Measurements from ENCODE around the gene CTSD. TPM values are rescaled to one million over a fixed set of nuclear protein-coding genes. Genes with fewer than 3 reads are reported as not detected.

Gene CTSD
- total and polyA plus RNA-seq, 8 donors = 115 to 590 (median 257) TPM

DNA sequence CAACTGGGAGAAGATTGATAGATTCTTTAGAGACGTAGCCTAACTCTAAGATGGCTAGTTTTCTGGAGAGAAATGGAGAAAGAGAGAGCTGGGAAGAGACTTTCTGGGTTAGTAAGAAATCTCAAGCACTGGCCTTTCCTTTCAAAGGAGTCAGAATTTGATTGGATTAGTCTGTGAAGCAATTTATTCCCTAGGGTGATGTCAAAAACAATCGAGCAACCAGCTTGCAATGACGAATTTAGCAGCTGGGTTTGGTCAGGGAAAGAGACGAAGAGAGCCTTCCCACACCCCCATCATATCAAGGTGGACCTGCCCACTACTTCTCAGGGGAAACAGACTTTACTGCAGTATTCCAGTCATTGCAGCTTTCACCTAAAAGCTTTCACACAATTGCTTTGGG, 56.0 kb downstream of the CTSD start:
- Histone ChIP-seq H3K27ac (no peak overlapping the region), H3K4me1 (no peaks in the 10 kb centered on the region), H3K36me3 (no peaks in the 10 kb centered on the region), H3K9me3 (no peaks in the 10 kb centered on the region), H3K4me3 (no peak overlapping the region), H3K27me3 (peaks cover 0 to 15% (median 8%) of the 10 kb centered on the region in 3 donors)
- DNase-seq = no peak
- TF ChIP-seq POLR2AphosphoS5 (IDR thresholded peaks at IDR 0.05) = no peak
- TF ChIP-seq, protein P1, sequence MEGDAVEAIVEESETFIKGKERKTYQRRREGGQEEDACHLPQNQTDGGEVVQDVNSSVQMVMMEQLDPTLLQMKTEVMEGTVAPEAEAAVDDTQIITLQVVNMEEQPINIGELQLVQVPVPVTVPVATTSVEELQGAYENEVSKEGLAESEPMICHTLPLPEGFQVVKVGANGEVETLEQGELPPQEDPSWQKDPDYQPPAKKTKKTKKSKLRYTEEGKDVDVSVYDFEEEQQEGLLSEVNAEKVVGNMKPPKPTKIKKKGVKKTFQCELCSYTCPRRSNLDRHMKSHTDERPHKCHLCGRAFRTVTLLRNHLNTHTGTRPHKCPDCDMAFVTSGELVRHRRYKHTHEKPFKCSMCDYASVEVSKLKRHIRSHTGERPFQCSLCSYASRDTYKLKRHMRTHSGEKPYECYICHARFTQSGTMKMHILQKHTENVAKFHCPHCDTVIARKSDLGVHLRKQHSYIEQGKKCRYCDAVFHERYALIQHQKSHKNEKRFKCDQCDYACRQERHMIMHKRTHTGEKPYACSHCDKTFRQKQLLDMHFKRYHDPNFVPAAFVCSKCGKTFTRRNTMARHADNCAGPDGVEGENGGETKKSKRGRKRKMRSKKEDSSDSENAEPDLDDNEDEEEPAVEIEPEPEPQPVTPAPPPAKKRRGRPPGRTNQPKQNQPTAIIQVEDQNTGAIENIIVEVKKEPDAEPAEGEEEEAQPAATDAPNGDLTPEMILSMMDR (IDR thresholded peaks at IDR 0.05) = no peak
- TF ChIP-seq EP300 (IDR thresholded peaks at IDR 0.05) = no peak
- no peak for TF ChIP-seq POLR2A (IDR thresholded peaks at IDR 0.05)
- WGBS, 5 donors = 29 to 55% (median 48%) methylated on average over 4 of the region's 4 CpGs
- intact Hi-C loops (cut with DNase I; ENCODE audit: low total_unique reads) = no loop called here

DNA sequence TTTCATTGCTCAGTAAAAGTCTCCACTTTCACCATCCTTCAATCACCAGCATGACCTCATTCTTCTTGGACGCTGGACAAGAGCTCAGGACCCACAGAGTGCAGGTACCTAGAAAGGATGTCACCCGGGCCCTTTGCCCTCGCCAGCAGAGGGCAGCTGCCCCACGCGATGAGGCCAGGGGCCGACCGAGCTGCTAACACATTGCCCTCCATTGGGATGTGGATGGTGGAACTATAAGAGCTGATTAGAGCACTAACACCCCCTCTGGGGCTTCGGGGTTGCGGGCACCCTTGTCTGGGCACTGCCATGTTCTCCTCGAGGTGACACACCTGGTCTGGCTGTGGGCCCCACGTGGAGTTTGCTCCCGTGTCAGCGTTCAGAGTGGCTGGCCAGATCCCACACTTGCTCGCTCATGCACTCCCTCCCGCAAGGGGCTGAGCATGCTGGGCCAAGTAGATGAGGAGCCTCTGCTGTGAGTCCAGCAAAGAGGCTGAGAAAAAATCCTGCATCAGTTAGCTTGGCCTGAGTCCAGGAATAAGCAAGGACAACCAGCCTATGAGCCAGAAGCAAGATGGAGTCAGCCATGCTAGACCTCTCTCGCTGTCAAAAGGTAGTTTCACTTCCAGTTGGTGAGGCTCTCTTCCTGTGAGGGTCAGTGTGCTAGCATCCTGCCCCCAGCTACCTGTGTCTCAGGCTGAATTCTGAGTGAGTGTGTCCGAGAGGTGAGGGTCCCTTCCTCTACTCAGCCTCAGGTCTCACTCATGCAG, 56.9 kb downstream of the CTSD start:
- Histone ChIP-seq H3K36me3 (no peaks in the 10 kb centered on the region), H3K27me3 (peaks cover 0 to 15% (median 8%) of the 10 kb centered on the region in 3 donors), H3K27ac (no peak overlapping the region), H3K4me1 (no peaks in the 10 kb centered on the region), H3K9me3 (no peaks in the 10 kb centered on the region), H3K4me3 (no peak overlapping the region)
- DNase-seq = no peak
- intact Hi-C loops (cut with DNase I; ENCODE audit: low total_unique reads) = no loop called here
- TF ChIP-seq, protein P1 (IDR thresholded peaks at IDR 0.05) = no peak
- TF ChIP-seq EP300 (IDR thresholded peaks at IDR 0.05) (no peak), POLR2A (IDR thresholded peaks at IDR 0.05) (no peak), POLR2AphosphoS5 (IDR thresholded peaks at IDR 0.05) (no peak)
- 80 to 90% (median 87%) methylated on average over 16 to 17 of the region's 17 CpGs for WGBS, 5 donors

DNA sequence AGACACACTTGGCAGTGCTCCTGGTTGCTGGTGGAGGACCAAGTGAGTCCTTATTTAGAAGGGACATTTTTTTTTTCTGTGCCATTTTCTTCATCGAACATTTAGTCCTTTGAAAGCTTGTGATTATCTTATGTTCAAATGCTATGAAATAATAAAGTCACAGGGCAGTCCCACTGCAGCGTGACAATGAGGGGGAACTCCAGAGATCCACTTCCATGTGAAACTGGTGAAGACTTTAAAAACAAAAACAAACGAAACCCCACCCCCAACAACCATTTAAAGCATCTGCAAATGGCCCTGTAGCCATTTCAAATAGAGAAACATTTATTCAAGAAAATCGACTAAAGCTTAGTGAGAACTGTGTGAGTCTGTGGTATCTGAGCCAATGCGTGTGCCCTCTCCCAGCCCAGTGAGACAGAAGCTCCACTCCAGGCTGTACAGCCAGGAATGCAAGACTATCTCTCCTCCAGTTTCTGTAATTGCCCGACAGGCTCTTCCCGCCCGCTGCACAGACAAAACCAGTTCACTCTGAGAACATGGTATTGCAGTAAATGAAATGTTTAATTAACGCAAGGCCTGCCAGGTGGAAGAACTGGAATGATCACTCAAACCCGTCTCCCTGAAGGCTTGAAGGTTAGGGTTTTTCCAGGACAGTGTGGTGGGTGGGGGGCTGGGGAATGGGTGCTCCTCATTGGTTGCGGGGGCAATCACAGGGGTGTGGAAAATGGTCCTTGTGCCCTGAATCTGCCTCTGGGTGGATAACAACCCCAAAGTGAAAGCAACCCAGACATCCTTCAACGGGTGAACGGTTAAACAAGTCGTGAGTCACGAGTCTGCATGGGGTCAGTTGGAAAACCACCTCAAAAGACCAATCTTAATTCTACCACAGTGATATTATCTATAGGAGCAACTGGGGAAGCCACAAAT, 58.3 kb downstream of the CTSD start:
- TF ChIP-seq EP300 (IDR thresholded peaks at IDR 0.05) = no peak
- TF ChIP-seq, protein P1 (IDR thresholded peaks at IDR 0.05) = no peak
- no peak for TF ChIP-seq POLR2AphosphoS5 (IDR thresholded peaks at IDR 0.05)
- no peak for TF ChIP-seq POLR2A (IDR thresholded peaks at IDR 0.05)
- no peaks in the 10 kb centered on the region for H3K9me3 ChIP-seq
- H3K27ac ChIP-seq = no peak overlapping the region
- intact Hi-C loops (cut with DNase I; ENCODE audit: low total_unique reads) = no loop called here
- no peak for DNase-seq
- H3K27me3 ChIP-seq = peaks cover 0 to 20% (median 8%) of the 10 kb centered on the region in 3 donors
- no peak overlapping the region for H3K4me3 ChIP-seq
- 52 to 67% (median 61%) methylated on average over 15 of the region's 15 CpGs for WGBS, 5 donors
- H3K36me3 ChIP-seq = no peaks in the 10 kb centered on the region
- no peaks in the 10 kb centered on the region for H3K4me1 ChIP-seq

DNA sequence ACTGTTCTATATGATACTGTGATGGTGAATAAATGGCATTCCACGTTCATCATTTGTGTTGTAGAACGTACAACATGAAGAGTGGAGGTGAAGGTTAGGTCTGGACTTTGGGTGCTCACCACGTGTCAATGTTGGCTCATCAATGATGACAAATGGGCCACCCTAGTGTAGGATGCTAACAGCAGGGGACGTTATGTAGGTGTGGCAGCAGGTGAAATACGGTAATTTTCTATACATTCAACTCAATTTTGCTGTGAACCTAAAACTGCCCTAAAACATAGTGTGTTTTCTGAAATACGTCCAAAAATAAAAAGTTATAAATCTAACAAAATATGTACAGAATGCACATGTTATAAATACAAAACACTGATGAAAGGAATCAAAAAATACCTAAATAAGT, 60.6 kb downstream of the CTSD start:
- H3K4me1 ChIP-seq = no peaks in the 10 kb centered on the region
- no peak for DNase-seq
- 79 to 92% (median 87%) methylated on average over 6 of the region's 6 CpGs for WGBS, 5 donors
- H3K9me3 ChIP-seq = no peaks in the 10 kb centered on the region
- H3K4me3 ChIP-seq = no peak overlapping the region
- TF ChIP-seq, protein P1 (IDR thresholded peaks at IDR 0.05) = no peak
- TF ChIP-seq POLR2A (IDR thresholded peaks at IDR 0.05) (no peak), POLR2AphosphoS5 (IDR thresholded peaks at IDR 0.05) (no peak), EP300 (IDR thresholded peaks at IDR 0.05) (no peak)
- H3K27ac ChIP-seq = no peak overlapping the region
- no peaks in the 10 kb centered on the region for H3K36me3 ChIP-seq
- intact Hi-C loops (cut with DNase I; ENCODE audit: low total_unique reads) = no loop called here
- H3K27me3 ChIP-seq = peaks cover 0 to 28% (median 8%) of the 10 kb centered on the region in 3 donors

Measured in stomach (tissue), 9 donors.